ENCODE results near the gene CACNA2D4.

Gene CACNA2D4

GRCh38 chr12:1870998-1871917 is 47.2 kb downstream of the CACNA2D4 start:
- ChIA-PET CTCF (no interaction called here), POLR2A (no interaction called here)
- no peak for TF ChIP-seq CTCF (IDR thresholded peaks at IDR 0.05; ENCODE audit: control extremely low read depth, extremely low read depth, low read depth, missing control alignments)
- no peak for DNase-seq (ENCODE audit: extremely low spot score)

GRCh38 chr12:1870086-1870485 is 48.4 kb downstream of the CACNA2D4 start:
- ChIA-PET POLR2A (no interaction called here), CTCF (interaction anchor here (0.9 kb wide), 1 partner anchor 18 kb away, joined by 3 read pairs; no protein-coding TSS in a partner anchor)
- DNase-seq (ENCODE audit: extremely low spot score): no peak
- no peak for TF ChIP-seq CTCF (IDR thresholded peaks at IDR 0.05; ENCODE audit: control extremely low read depth, extremely low read depth, low read depth, missing control alignments)

- ChIA-PET CTCF (interaction anchor here (0.9 kb wide), 1 partner anchor 19 kb away, joined by 3 read pairs; no protein-coding TSS in a partner anchor), POLR2A (interaction anchor here (0.6 kb wide), 1 partner anchor 554 kb away, joined by 3 read pairs; no protein-coding TSS in a partner anchor)
- TF ChIP-seq CTCF (IDR thresholded peaks at IDR 0.05; ENCODE audit: control extremely low read depth, extremely low read depth, low read depth, missing control alignments): no peak
- no peak for DNase-seq (ENCODE audit: extremely low spot score)
These were observed 49.3 kb downstream of the CACNA2D4 start for GRCh38 chr12:1869145-1869544.

- TF ChIP-seq CTCF (IDR thresholded peaks at IDR 0.05; ENCODE audit: control extremely low read depth, extremely low read depth, low read depth, missing control alignments): no peak
- ChIA-PET CTCF (no interaction called here), POLR2A (no interaction called here)
- DNase-seq (ENCODE audit: extremely low spot score): no peak
These were observed 53.1 kb downstream of the CACNA2D4 start for GRCh38 chr12:1865284-1865866.

GRCh38 chr12:1864867-1865266 is 53.6 kb downstream of the CACNA2D4 start:
- CTCF ChIA-PET: no interaction called here
- POLR2A ChIA-PET: no interaction called here
- TF ChIP-seq CTCF (IDR thresholded peaks at IDR 0.05; ENCODE audit: control extremely low read depth, extremely low read depth, low read depth, missing control alignments): no peak
- DNase-seq (ENCODE audit: extremely low spot score): no peak

- no peak for DNase-seq (ENCODE audit: extremely low spot score)
- ChIA-PET CTCF (no interaction called here), POLR2A (no interaction called here)
- no peak for TF ChIP-seq CTCF (IDR thresholded peaks at IDR 0.05; ENCODE audit: control extremely low read depth, extremely low read depth, low read depth, missing control alignments)
These were observed 54.0 kb downstream of the CACNA2D4 start for GRCh38 chr12:1864456-1864855.
